ENCODE data around the gene ZNF263. TPM values are rescaled to one million over a fixed set of nuclear protein-coding genes. Genes with fewer than 3 reads are reported as not detected.

Gene ZNF263
- total and polyA plus RNA-seq, 10 of the 15 experiments (the other 5 are each of a cell fraction or from before 2014, with no cell fraction given): 4.7 to 45.6 (median 24.5) TPM

DNA sequence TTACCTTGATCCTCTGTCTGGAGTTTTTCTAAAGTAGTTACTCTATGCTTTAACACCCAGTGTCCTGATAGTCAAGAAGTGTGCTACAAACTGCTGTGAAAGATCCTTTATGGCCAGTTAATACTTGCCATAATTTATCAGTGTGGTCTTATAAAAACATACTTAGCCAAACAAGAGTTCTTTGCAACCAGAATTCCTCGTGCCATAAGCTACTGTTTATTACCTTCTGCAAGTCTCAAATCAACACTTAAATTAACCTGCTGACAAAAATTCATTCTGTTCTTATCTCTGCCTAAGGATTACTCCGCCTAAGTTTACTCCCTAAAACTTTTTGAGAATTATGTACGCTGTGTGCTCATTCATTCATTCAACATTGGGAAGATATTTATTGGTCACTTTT, 44.8 kb downstream of the ZNF263 start:
- Histone ChIP-seq H3K9me3 (replicated peaks; ENCODE audit: control insufficient read depth, insufficient read depth, low read length) (no peaks in the 10 kb centered on the region; the same call in 2 of the 3 replicates), H3K27ac (ENCODE audit: control insufficient read depth, insufficient read depth) (no peak overlapping the region), H3K4me1 (ENCODE audit: control insufficient read depth, insufficient read depth, low read length) (no peaks in the 10 kb centered on the region), H3K4me3 (no peak overlapping the region), H4K20me1 (ENCODE audit: control insufficient read depth, insufficient read depth) (no peaks in the 10 kb centered on the region), H3K9ac (ENCODE audit: control insufficient read depth, insufficient read depth, low read length) (no peak overlapping the region), H3K36me3 (ENCODE audit: control insufficient read depth in 2 of 2, insufficient read depth in 2 of 2, low read length in 1 of 2) (no peaks in the 10 kb centered on the region), H3K79me2 (ENCODE audit: control insufficient read depth, insufficient read depth, low read length) (no peaks in the 10 kb centered on the region), H3K27me3 (replicated peaks in 1 of 2; ENCODE audit: control insufficient read depth in 2 of 2, insufficient read depth in 2 of 2, low read length in 1 of 2) (no peaks in the 10 kb centered on the region), H2AFZ (ENCODE audit: control insufficient read depth, low read depth, low read length) (no peak overlapping the region), H3K4me2 (ENCODE audit: control insufficient read depth, insufficient read depth) (no peak overlapping the region)
- TF ChIP-seq POU2F2 (IDR thresholded peaks at IDR 0.05; ENCODE audit: borderline replicate concordance, low read depth, low read length) (no peak), MYB (IDR thresholded peaks at IDR 0.05; ENCODE audit: borderline replicate concordance, low read depth, low read length) (no peak), IKZF2 (IDR thresholded peaks at IDR 0.05) (no peak), ZZZ3 (IDR thresholded peaks at IDR 0.05; ENCODE audit: control insufficient read depth, insufficient read length, low read depth) (no peak), ZNF24 (IDR thresholded peaks at IDR 0.05) (no peak), PAX5 (IDR thresholded peaks at IDR 0.05; ENCODE audit: borderline replicate concordance, low read depth, low read length) (no peak), ZSCAN29 (IDR thresholded peaks at IDR 0.05) (no peak), ASH2L (IDR thresholded peaks at IDR 0.05; ENCODE audit: borderline replicate concordance, low read depth) (no peak), RAD51 (IDR thresholded peaks at IDR 0.05) (no peak)
- TF ChIP-seq, protein P1, sequence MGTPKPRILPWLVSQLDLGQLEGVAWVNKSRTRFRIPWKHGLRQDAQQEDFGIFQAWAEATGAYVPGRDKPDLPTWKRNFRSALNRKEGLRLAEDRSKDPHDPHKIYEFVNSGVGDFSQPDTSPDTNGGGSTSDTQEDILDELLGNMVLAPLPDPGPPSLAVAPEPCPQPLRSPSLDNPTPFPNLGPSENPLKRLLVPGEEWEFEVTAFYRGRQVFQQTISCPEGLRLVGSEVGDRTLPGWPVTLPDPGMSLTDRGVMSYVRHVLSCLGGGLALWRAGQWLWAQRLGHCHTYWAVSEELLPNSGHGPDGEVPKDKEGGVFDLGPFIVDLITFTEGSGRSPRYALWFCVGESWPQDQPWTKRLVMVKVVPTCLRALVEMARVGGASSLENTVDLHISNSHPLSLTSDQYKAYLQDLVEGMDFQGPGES (IDR thresholded peaks at IDR 0.05): no peak
- TF ChIP-seq, protein P2, sequence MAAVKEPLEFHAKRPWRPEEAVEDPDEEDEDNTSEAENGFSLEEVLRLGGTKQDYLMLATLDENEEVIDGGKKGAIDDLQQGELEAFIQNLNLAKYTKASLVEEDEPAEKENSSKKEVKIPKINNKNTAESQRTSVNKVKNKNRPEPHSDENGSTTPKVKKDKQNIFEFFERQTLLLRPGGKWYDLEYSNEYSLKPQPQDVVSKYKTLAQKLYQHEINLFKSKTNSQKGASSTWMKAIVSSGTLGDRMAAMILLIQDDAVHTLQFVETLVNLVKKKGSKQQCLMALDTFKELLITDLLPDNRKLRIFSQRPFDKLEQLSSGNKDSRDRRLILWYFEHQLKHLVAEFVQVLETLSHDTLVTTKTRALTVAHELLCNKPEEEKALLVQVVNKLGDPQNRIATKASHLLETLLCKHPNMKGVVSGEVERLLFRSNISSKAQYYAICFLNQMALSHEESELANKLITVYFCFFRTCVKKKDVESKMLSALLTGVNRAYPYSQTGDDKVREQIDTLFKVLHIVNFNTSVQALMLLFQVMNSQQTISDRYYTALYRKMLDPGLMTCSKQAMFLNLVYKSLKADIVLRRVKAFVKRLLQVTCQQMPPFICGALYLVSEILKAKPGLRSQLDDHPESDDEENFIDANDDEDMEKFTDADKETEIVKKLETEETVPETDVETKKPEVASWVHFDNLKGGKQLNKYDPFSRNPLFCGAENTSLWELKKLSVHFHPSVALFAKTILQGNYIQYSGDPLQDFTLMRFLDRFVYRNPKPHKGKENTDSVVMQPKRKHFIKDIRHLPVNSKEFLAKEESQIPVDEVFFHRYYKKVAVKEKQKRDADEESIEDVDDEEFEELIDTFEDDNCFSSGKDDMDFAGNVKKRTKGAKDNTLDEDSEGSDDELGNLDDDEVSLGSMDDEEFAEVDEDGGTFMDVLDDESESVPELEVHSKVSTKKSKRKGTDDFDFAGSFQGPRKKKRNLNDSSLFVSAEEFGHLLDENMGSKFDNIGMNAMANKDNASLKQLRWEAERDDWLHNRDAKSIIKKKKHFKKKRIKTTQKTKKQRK (IDR thresholded peaks at IDR 0.05; ENCODE audit: low read depth, low read length): no peak
- TF ChIP-seq, protein P3, sequence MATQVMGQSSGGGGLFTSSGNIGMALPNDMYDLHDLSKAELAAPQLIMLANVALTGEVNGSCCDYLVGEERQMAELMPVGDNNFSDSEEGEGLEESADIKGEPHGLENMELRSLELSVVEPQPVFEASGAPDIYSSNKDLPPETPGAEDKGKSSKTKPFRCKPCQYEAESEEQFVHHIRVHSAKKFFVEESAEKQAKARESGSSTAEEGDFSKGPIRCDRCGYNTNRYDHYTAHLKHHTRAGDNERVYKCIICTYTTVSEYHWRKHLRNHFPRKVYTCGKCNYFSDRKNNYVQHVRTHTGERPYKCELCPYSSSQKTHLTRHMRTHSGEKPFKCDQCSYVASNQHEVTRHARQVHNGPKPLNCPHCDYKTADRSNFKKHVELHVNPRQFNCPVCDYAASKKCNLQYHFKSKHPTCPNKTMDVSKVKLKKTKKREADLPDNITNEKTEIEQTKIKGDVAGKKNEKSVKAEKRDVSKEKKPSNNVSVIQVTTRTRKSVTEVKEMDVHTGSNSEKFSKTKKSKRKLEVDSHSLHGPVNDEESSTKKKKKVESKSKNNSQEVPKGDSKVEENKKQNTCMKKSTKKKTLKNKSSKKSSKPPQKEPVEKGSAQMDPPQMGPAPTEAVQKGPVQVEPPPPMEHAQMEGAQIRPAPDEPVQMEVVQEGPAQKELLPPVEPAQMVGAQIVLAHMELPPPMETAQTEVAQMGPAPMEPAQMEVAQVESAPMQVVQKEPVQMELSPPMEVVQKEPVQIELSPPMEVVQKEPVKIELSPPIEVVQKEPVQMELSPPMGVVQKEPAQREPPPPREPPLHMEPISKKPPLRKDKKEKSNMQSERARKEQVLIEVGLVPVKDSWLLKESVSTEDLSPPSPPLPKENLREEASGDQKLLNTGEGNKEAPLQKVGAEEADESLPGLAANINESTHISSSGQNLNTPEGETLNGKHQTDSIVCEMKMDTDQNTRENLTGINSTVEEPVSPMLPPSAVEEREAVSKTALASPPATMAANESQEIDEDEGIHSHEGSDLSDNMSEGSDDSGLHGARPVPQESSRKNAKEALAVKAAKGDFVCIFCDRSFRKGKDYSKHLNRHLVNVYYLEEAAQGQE (IDR thresholded peaks at IDR 0.05; ENCODE audit: low read depth, low read length): no peak
- TF ChIP-seq, protein P4, sequence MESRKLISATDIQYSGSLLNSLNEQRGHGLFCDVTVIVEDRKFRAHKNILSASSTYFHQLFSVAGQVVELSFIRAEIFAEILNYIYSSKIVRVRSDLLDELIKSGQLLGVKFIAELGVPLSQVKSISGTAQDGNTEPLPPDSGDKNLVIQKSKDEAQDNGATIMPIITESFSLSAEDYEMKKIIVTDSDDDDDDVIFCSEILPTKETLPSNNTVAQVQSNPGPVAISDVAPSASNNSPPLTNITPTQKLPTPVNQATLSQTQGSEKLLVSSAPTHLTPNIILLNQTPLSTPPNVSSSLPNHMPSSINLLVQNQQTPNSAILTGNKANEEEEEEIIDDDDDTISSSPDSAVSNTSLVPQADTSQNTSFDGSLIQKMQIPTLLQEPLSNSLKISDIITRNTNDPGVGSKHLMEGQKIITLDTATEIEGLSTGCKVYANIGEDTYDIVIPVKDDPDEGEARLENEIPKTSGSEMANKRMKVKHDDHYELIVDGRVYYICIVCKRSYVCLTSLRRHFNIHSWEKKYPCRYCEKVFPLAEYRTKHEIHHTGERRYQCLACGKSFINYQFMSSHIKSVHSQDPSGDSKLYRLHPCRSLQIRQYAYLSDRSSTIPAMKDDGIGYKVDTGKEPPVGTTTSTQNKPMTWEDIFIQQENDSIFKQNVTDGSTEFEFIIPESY (IDR thresholded peaks at IDR 0.05): no peak
- TF ChIP-seq, protein P5, sequence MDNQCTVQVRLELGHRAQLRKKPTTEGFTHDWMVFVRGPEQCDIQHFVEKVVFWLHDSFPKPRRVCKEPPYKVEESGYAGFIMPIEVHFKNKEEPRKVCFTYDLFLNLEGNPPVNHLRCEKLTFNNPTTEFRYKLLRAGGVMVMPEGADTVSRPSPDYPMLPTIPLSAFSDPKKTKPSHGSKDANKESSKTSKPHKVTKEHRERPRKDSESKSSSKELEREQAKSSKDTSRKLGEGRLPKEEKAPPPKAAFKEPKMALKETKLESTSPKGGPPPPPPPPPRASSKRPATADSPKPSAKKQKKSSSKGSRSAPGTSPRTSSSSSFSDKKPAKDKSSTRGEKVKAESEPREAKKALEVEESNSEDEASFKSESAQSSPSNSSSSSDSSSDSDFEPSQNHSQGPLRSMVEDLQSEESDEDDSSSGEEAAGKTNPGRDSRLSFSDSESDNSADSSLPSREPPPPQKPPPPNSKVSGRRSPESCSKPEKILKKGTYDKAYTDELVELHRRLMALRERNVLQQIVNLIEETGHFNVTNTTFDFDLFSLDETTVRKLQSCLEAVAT (IDR thresholded peaks at IDR 0.05): no peak
- WGBS (ENCODE audit: insufficient coverage, insufficient replicate concordance, low lambda C conversion rate, missing lambda C conversion rate): 31% methylated on average over 3 of the region's 3 CpGs
- ChIA-PET SMC1A (ENCODE audit: uncharacterized antibody, unreplicated experiment) (no interaction called here), CTCF (no interaction called here), POLR2A (no interaction called here), RAD21 (ENCODE audit: unreplicated experiment) (interaction anchor here (0.7 kb wide), 1 partner anchor 73 kb away, joined by 4 read pairs; the partner anchor contains the start of genes ZNF174 and ZSCAN32)
- in situ Hi-C loops (cut with MboI): no loop called here
- FAIRE-seq (no peak), DNase-seq (ENCODE audit: low read depth, low spot score) (no peak), ATAC-seq (no peak)
- no TSS peak for BruUV-seq (replicated peaks)
- intact Hi-C loops (cut with micrococcal nuclease; ENCODE audit: unreplicated experiment): no loop called here
